Kidney (tissue), 14 donors: ENCODE data around the gene MAML2. TPM values are rescaled to one million over a fixed set of nuclear protein-coding genes. Genes with fewer than 3 reads are reported as not detected.
"Not testable (repeated sequence)": the region's sequence is repeated elsewhere in the genome, so short reads cannot be mapped to it uniquely, and the experiment has no call there.

Experiments used
- DNase-seq, 5 donors: peaks; one replicate each; pipeline ENCODE4 v3.0.0-alpha.2; 2013 to 2020
- FAIRE-seq: peaks from 2 replicates; lab custom pipeline; 2012; peaks lifted over from hg19 to GRCh38; lab: Jason Lieb, UNC
- H3K27ac ChIP-seq, 2 donors: one replicate each; pipeline ENCODE4 v1.7.0; 2013; ENCODE audit warnings: low read depth in 2 of 2, low read length in 2 of 2, inconsistent platforms in 1 of 2
- H3K27me3 ChIP-seq: one replicate; pipeline ENCODE4 v1.7.1; 2013; ENCODE audit warnings: low read length, inconsistent platforms; ENCODE audit not compliant: control insufficient read depth, insufficient read depth
- H3K36me3 ChIP-seq, 3 donors: one replicate each; pipeline versions ENCODE4 v1.7.0 to v1.7.1; 2013; ENCODE audit warnings: low read length in 3 of 3, control low read depth in 1 of 3, inconsistent platforms in 1 of 3; ENCODE audit not compliant: insufficient read depth in 3 of 3, control insufficient read depth in 2 of 3
- H3K4me1 ChIP-seq, 3 donors: one replicate each; pipeline versions ENCODE4 v1.7.0 to v1.7.1; 2013; ENCODE audit warnings: low read length in 3 of 3, inconsistent platforms in 1 of 3, low read depth in 1 of 3; ENCODE audit not compliant: control insufficient read depth in 2 of 3, insufficient read depth in 2 of 3
- H3K4me3 ChIP-seq, 3 donors: one replicate each; pipeline versions ENCODE4 v1.7.0 to v1.8.1; 2013; ENCODE audit warnings: low read length in 3 of 3, control low read depth in 1 of 3, inconsistent platforms in 1 of 3
- H3K9ac ChIP-seq, 3 donors: one replicate each; pipeline versions ENCODE4 v1.7.0 to v1.7.1; 2013; ENCODE audit warnings: low read length in 3 of 3, control low read depth in 1 of 3, inconsistent platforms in 1 of 3
- H3K9me3 ChIP-seq, 3 donors: one replicate each; pipeline versions ENCODE4 v1.7.0 to v1.7.1; 2013; ENCODE audit warnings: low read length in 3 of 3, control low read depth in 1 of 3, inconsistent platforms in 1 of 3; ENCODE audit not compliant: control insufficient read depth in 2 of 3, insufficient read depth in 1 of 3
- intact Hi-C: fragments of 100-400 bp; cut with DNase I; formaldehyde crosslinking; loops from one replicate; pipeline ENCODE4 v1.11.1; 2022
- polyA plus RNA-seq: library from polyadenylated mRNA; stranded (reverse); fragments of 350-450 nt; fragmentation: Illumina TruSeq; extraction: RNeasy Lipid Tissue Mini Kit (QIAGEN cat#74804); gene quantifications from one replicate; pipeline ENCODE4 v1.2.3, GENCODE V29; 2014; ENCODE audit warnings: low read depth, low replicate concordance; ENCODE audit not compliant: insufficient read depth
- total RNA-seq: library from RNA; stranded (reverse); fragmentation: NEBNext Ultra II Directional; extraction: Animal tissue kit (Norgen Biotek cat#: 25700); gene quantifications from one replicate; pipeline ENCODE4 v1.2.1, GENCODE V29; 2021
- TF ChIP-seq, protein P1 (sequence below): IDR thresholded peaks from 3 replicates; pipeline ENCODE4 v1.5.1; 2012; ENCODE audit warnings: mild to moderate bottlenecking, moderate library complexity, borderline replicate concordance; ENCODE audit not compliant: insufficient read depth; ENCODE audit errors: extremely low read depth
- donor health status: control.
- donor health status: control.
- donor health status: control.
- donor health status: control.
- donor health status: control.
- donor health status: DM: yes; HTN: yes; CAD: no.
- donor health status: Normal renal cell carcinoma (clear cell type).

Gene MAML2
- total and polyA plus RNA-seq, 2 donors from 2014 or later = 4.9 to 32.3 TPM

DNA sequence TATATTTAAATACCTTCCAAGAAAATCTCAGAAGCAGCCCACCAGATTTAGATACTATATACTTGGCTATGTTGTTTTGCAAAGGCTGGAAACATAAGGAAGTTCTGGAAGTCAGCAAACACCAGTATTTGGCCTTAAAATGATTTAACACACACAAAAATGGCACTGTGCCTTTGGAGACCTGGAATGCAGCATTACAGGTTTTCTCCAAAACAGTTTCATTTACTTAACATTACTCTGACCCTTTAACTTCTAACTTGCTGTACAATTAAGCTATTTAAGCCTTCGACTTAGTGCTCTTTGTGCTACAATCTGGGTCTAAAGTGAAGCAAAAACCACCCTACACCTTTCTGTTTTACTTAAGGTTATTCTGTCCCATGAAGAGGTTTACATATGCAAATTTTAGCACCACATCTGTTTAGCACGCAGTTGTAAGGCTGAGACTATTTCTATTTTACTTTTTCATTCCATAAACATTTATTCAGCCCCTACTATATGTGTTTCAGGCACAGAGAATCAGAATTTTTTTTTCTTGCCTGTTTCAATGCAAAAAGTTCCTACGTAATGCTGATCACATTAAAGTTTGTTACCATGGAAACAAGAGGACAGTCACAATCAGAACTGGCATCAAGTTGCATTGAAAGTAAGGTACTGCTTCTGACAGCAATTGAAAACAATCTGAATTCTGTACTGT is 70.3 kb downstream of the MAML2 start:
- intact Hi-C loops = no loop called here
- no peak overlapping the region for H3K4me3 ChIP-seq
- H3K27ac ChIP-seq = peak overlapping the region; percentile 64 to 76
- H3K4me1 ChIP-seq = peaks cover 7 to 11% (median 8%) of the 10 kb centered on the region in 3 donors
- TF ChIP-seq, protein P1, sequence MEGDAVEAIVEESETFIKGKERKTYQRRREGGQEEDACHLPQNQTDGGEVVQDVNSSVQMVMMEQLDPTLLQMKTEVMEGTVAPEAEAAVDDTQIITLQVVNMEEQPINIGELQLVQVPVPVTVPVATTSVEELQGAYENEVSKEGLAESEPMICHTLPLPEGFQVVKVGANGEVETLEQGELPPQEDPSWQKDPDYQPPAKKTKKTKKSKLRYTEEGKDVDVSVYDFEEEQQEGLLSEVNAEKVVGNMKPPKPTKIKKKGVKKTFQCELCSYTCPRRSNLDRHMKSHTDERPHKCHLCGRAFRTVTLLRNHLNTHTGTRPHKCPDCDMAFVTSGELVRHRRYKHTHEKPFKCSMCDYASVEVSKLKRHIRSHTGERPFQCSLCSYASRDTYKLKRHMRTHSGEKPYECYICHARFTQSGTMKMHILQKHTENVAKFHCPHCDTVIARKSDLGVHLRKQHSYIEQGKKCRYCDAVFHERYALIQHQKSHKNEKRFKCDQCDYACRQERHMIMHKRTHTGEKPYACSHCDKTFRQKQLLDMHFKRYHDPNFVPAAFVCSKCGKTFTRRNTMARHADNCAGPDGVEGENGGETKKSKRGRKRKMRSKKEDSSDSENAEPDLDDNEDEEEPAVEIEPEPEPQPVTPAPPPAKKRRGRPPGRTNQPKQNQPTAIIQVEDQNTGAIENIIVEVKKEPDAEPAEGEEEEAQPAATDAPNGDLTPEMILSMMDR = no peak
- FAIRE-seq (no peak), DNase-seq (peak in 3 of 5 donors; percentile 51 to 90 (median 88))
- no peaks in the 10 kb centered on the region for H3K9me3 ChIP-seq
- H3K27me3 ChIP-seq = no peaks in the 10 kb centered on the region
- H3K9ac ChIP-seq = peak overlapping the region in 1 of 3 donors; percentile 29
- H3K36me3 ChIP-seq = no peaks in the 10 kb centered on the region

DNA sequence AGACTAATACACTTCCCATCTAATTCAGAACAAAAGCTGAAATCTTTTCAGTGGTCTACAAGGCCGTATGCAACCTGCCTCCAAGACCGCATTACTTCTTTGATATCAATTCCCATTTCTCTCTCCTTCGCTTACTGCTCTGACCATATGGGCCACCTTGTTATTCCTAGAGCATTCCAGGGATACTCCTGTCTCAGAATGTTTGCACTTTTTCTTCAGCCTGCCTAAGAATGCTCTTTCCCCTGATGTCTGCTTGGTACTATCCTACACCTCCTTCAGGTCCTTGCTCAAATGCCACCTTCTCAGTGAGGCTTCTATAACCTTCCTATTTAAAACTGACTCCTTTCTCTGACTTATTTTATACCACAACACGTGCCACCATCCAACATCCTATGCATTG is 71.2 kb downstream of the MAML2 start:
- no peak overlapping the region for H3K9ac ChIP-seq
- TF ChIP-seq, protein P1 = no peak
- peaks cover 7 to 13% (median 11%) of the 10 kb centered on the region in 3 donors for H3K4me1 ChIP-seq
- peak overlapping the region; percentile 64 to 76 for H3K27ac ChIP-seq
- no peaks in the 10 kb centered on the region for H3K36me3 ChIP-seq
- no peak overlapping the region for H3K4me3 ChIP-seq
- H3K9me3 ChIP-seq = no peaks in the 10 kb centered on the region
- H3K27me3 ChIP-seq = no peaks in the 10 kb centered on the region
- FAIRE-seq (no peak), DNase-seq (no peak)
- intact Hi-C loops = no loop called here

DNA sequence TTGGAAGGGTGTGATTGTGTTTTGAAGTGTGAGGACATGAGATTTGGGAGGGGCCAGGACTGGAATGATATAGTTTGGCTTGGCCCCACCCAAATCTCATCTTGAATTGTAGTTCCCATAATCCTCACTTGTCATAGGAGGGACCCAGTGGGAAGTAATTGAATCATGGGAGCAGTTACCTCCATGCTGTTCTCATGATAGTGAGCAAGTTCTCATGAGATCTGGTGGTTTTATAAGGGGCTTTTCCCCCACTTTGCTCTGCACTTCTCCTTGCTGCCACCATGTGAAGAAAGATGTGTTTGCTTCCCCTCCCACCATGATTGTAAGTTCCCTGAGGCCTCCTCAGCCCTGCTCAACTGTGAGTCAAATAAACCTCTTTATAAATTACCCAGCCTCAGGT is 71.6 kb downstream of the MAML2 start:
- H3K9me3 ChIP-seq, H3K4me3 ChIP-seq, H3K27me3 ChIP-seq, H3K36me3 ChIP-seq, H3K9ac ChIP-seq, FAIRE-seq, DNase-seq, intact Hi-C loops, H3K27ac ChIP-seq: not testable (repeated sequence)
- peaks cover 7 to 12% (median 11%) of the 10 kb centered on the region in 3 donors for H3K4me1 ChIP-seq

DNA sequence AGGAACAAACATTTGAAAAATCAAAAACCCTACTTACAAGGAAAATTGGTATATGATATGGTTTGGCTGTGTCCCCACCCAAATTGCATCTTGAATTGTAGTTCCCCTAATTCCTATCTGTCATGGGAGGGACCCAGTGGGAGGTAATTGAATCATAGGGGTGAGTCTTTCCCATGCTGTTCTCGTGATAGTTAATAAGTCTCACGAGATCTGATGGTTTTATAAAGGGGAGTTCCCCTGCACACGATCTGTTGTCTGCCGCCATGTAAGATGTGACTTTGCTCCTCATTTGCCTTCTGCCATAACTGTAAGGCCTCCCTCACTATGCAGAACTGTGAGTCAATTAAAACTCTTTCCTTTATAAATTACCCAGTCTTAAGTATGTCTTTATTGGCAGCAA is 74.5 kb downstream of the MAML2 start:
- H3K9me3 ChIP-seq = not testable (repeated sequence)

More for the DNA sequence above, 74.5 kb downstream of the MAML2 start:
- H3K4me3 ChIP-seq, H3K9ac ChIP-seq, H3K36me3 ChIP-seq, H3K27me3 ChIP-seq, DNase-seq, intact Hi-C loops, FAIRE-seq: not testable (repeated sequence)
- Histone ChIP-seq H3K4me1 (peaks cover 10 to 18% (median 18%) of the 10 kb centered on the region in 3 donors), H3K27ac (peak overlapping the region; percentile 60 to 87)
